Measurements from ENCODE around the gene GJA3.

DNA sequence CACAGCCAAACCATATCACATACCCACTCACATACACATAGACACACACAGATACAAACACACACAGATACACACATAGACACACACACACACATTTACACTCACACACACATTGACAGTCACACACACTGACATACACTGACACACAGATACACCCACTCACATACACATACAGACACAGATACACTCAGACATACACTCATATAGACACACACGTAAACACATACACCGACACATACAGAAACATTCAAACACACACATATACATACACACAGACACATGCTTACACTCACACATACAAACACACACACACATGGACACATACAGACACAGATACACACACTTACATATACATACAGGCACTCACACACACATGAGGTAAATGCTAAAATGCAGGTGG is 30.2 kb downstream of the GJA3 start:
- TF ChIP-seq, protein P1, sequence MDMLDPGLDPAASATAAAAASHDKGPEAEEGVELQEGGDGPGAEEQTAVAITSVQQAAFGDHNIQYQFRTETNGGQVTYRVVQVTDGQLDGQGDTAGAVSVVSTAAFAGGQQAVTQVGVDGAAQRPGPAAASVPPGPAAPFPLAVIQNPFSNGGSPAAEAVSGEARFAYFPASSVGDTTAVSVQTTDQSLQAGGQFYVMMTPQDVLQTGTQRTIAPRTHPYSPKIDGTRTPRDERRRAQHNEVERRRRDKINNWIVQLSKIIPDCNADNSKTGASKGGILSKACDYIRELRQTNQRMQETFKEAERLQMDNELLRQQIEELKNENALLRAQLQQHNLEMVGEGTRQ (IDR thresholded peaks at IDR 0.05; ENCODE audit: low read length), result no peak
- TF ChIP-seq, protein P2, sequence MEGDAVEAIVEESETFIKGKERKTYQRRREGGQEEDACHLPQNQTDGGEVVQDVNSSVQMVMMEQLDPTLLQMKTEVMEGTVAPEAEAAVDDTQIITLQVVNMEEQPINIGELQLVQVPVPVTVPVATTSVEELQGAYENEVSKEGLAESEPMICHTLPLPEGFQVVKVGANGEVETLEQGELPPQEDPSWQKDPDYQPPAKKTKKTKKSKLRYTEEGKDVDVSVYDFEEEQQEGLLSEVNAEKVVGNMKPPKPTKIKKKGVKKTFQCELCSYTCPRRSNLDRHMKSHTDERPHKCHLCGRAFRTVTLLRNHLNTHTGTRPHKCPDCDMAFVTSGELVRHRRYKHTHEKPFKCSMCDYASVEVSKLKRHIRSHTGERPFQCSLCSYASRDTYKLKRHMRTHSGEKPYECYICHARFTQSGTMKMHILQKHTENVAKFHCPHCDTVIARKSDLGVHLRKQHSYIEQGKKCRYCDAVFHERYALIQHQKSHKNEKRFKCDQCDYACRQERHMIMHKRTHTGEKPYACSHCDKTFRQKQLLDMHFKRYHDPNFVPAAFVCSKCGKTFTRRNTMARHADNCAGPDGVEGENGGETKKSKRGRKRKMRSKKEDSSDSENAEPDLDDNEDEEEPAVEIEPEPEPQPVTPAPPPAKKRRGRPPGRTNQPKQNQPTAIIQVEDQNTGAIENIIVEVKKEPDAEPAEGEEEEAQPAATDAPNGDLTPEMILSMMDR (IDR thresholded peaks at IDR 0.05; ENCODE audit: control extremely low read depth in 1 of 3, insufficient read depth in 1 of 3, low read depth in 1 of 3, low read length in 3 of 3), result no peak
- no peak for TF ChIP-seq EGR1 (IDR thresholded peaks at IDR 0.05; ENCODE audit: borderline replicate concordance, low read depth, low read length)
- no peak for TF ChIP-seq BRCA1 (IDR thresholded peaks at IDR 0.05; ENCODE audit: low read depth, low read length)
- no peak for TF ChIP-seq EP300 (IDR thresholded peaks at IDR 0.05; ENCODE audit: borderline replicate concordance in 1 of 2, low read depth in 2 of 2, low read length in 2 of 2)
- TF ChIP-seq BCL11A (IDR thresholded peaks at IDR 0.05; ENCODE audit: low read depth in 2 of 2, low read length in 2 of 2), result no peak
- TF ChIP-seq, protein P3, sequence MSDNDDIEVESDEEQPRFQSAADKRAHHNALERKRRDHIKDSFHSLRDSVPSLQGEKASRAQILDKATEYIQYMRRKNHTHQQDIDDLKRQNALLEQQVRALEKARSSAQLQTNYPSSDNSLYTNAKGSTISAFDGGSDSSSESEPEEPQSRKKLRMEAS (IDR thresholded peaks at IDR 0.05), result no peak
- TF ChIP-seq POLR2AphosphoS5 (IDR thresholded peaks at IDR 0.05; ENCODE audit: low read depth, low read length), result no peak
- TF ChIP-seq POLR2A (IDR thresholded peaks at IDR 0.05; ENCODE audit: control extremely low read depth in 1 of 2, low read depth in 2 of 2, low read length in 2 of 2), result no peak
- no peak for TF ChIP-seq RAD21 (IDR thresholded peaks at IDR 0.05 in 1 of 2, conservative IDR thresholded peaks at IDR 0.05 in 1 of 2; ENCODE audit: low read depth in 2 of 2, low read length in 2 of 2)
- TF ChIP-seq EZH2 (IDR thresholded peaks at IDR 0.05; ENCODE audit: low read depth, low read length, severe bottlenecking), result no peak
- TF ChIP-seq, protein P4, sequence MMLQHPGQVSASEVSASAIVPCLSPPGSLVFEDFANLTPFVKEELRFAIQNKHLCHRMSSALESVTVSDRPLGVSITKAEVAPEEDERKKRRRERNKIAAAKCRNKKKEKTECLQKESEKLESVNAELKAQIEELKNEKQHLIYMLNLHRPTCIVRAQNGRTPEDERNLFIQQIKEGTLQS (IDR thresholded peaks at IDR 0.05; ENCODE audit: insufficient read depth, low read depth, low read length), result no peak
